ENCODE data around the gene SERPINB8.

GRCh38 chr18:63951302-63951705 is 18.6 kb upstream of the SERPINB8 start:
- TF ChIP-seq POLR2AphosphoS5 (IDR thresholded peaks at IDR 0.05) (no peak), POLR2A (IDR thresholded peaks at IDR 0.05) (no peak)

Measured in spleen (tissue), 3 donors.